Bronchial epithelial cell (primary cell): Measurements from ENCODE around the gene PDZD2. TPM values are rescaled to one million over a fixed set of nuclear protein-coding genes. Genes with fewer than 3 reads are reported as not detected.

Experiments used
- DNase-seq: peaks from one replicate; pipeline ENCODE4 v3.0.0-alpha.2; 2010; ENCODE audit warnings: low read depth
- FAIRE-seq: peaks from 2 replicates; lab custom pipeline; 2011; peaks lifted over from hg19 to GRCh38; lab: Jason Lieb, UNC
- H3K27me3 ChIP-seq: 2 replicates; pipeline ENCODE4 v1.5.1; 2011; ENCODE audit warnings: low read length; ENCODE audit not compliant: control insufficient read depth, insufficient read depth
- H3K36me3 ChIP-seq: 2 replicates; pipeline ENCODE4 v1.5.1; 2011; ENCODE audit warnings: low read length; ENCODE audit not compliant: control insufficient read depth, insufficient read depth
- H3K4me3 ChIP-seq: 2 replicates; pipeline ENCODE4 v1.5.1; 2011; ENCODE audit warnings: mild to moderate bottlenecking, low read depth, low read length, control low read depth
- CTCF ChIP-seq: IDR thresholded peaks from 2 replicates; pipeline ENCODE4 v1.5.1; 2011; ENCODE audit warnings: mild to moderate bottlenecking, moderate library complexity, low read length, control low read depth, inconsistent platforms; ENCODE audit not compliant: insufficient read depth, severe bottlenecking
- total RNA-seq: library from RNA; depleted of rRNA; stranded (reverse); fragments of >200 nt; gene quantifications from 2 replicates; pipeline ENCODE4 v1.2.1, GENCODE V29; 2014

PDZD2 gene
- total RNA-seq, 1 donor from 2014 or later = 1.8 TPM

GRCh38 chr5:32057187-32058096 lies 418.5 kb downstream of the PDZD2 start:
- DNase-seq (peak; percentile 47), FAIRE-seq (no peak)
- no peaks in the 10 kb centered on the region for H3K36me3 ChIP-seq
- no peaks in the 10 kb centered on the region for H3K27me3 ChIP-seq
- peak; percentile 7 for TF ChIP-seq CTCF
- H3K4me3 ChIP-seq = no peak overlapping the region

GRCh38 chr5:32058101-32058500 lies 419.2 kb downstream of the PDZD2 start:
- FAIRE-seq (no peak), DNase-seq (peak; percentile 72)
- Histone ChIP-seq H3K36me3 (no peaks in the 10 kb centered on the region), H3K4me3 (no peak overlapping the region), H3K27me3 (no peaks in the 10 kb centered on the region)
- no peak for TF ChIP-seq CTCF

GRCh38 chr5:32058997-32059396 lies 420.1 kb downstream of the PDZD2 start:
- DNase-seq (no peak), FAIRE-seq (no peak)
- Histone ChIP-seq H3K27me3 (no peaks in the 10 kb centered on the region), H3K36me3 (no peaks in the 10 kb centered on the region), H3K4me3 (no peak overlapping the region)
- no peak for TF ChIP-seq CTCF

- Histone ChIP-seq H3K36me3 (no peaks in the 10 kb centered on the region), H3K27me3 (no peaks in the 10 kb centered on the region), H3K4me3 (no peak overlapping the region)
- no peak for TF ChIP-seq CTCF
- peak; percentile 99 for DNase-seq
- FAIRE-seq = no peak
Measured at GRCh38 chr5:32059761-32060530, 421.0 kb downstream of the PDZD2 start.

- no peak for FAIRE-seq
Measured at GRCh38 chr5:32061236-32061635, 422.3 kb downstream of the PDZD2 start.

More at GRCh38 chr5:32061236-32061635, 422.3 kb downstream of the PDZD2 start:
- Histone ChIP-seq H3K27me3 (no peaks in the 10 kb centered on the region), H3K4me3 (no peak overlapping the region), H3K36me3 (no peaks in the 10 kb centered on the region)
- DNase-seq = no peak
- no peak for TF ChIP-seq CTCF
